H9 (cell line): Measurements from ENCODE around the gene CAMTA1. TPM values are rescaled to one million over a fixed set of nuclear protein-coding genes. Genes with fewer than 3 reads are reported as not detected.

Experiments
- DNase-seq: peaks from one replicate; pipeline ENCODE4 v3.0.0-alpha.2; 2017
- H2AFZ ChIP-seq: one replicate; pipeline ENCODE4 v1.6.1; 2013; ENCODE audit warnings: mild to moderate bottlenecking, low read length, control low read depth, moderate library complexity
- H2AK5ac ChIP-seq: 2 replicates; pipeline ENCODE4 v1.6.1; 2013; ENCODE audit warnings: low read length, control low read depth, mixed read lengths; ENCODE audit not compliant: insufficient read length
- H2BK120ac ChIP-seq: one replicate; pipeline ENCODE4 v1.6.1; 2013; ENCODE audit warnings: low read depth, mild to moderate bottlenecking, low read length, control low read depth, inconsistent platforms; ENCODE audit not compliant: poor library complexity, severe bottlenecking
- H2BK12ac ChIP-seq: 2 replicates; pipeline ENCODE4 v1.6.1; 2013; ENCODE audit warnings: low read length, control low read depth, mixed read lengths, low read depth; ENCODE audit not compliant: insufficient read length
- H2BK15ac ChIP-seq: 2 replicates; pipeline ENCODE4 v1.6.1; 2013; ENCODE audit warnings: low read depth, low read length, control low read depth
- H2BK20ac ChIP-seq: one replicate; pipeline ENCODE4 v1.6.1; 2013; ENCODE audit warnings: low read depth, mild to moderate bottlenecking, low read length, control low read depth, inconsistent platforms; ENCODE audit not compliant: poor library complexity, severe bottlenecking
- H2BK5ac ChIP-seq: 2 replicates; pipeline ENCODE4 v1.6.1; 2013; ENCODE audit warnings: low read length, control low read depth, mixed read lengths; ENCODE audit not compliant: insufficient read length
- H3K14ac ChIP-seq: 2 replicates; pipeline ENCODE4 v1.6.1; 2013; ENCODE audit warnings: low read length, control low read depth; ENCODE audit not compliant: insufficient read depth
- H3K18ac ChIP-seq: 2 replicates; pipeline ENCODE4 v1.6.1; 2013; ENCODE audit warnings: low read depth, mild to moderate bottlenecking, mixed read lengths, low read length, control low read depth; ENCODE audit not compliant: insufficient read length
- H3K23ac ChIP-seq: 2 replicates; pipeline ENCODE4 v1.6.1; 2013; ENCODE audit warnings: low read length, control low read depth, mixed read lengths, low read depth; ENCODE audit not compliant: insufficient read length
- H3K23me2 ChIP-seq: 2 replicates; pipeline ENCODE4 v1.6.1; 2013; ENCODE audit warnings: low read depth, mild to moderate bottlenecking, mixed read lengths, low read length, control low read depth; ENCODE audit not compliant: insufficient read length, poor library complexity, severe bottlenecking
- H3K27ac ChIP-seq: 2 replicates; pipeline ENCODE4 v1.5.1; 2013; ENCODE audit warnings: low read length, control low read depth, mixed read lengths, low read depth; ENCODE audit not compliant: insufficient read length
- H3K27me3 ChIP-seq: 2 replicates; pipeline ENCODE4 v1.6.1; 2013; ENCODE audit warnings: low read length, control low read depth, inconsistent platforms; ENCODE audit not compliant: insufficient read depth
- H3K4ac ChIP-seq: 2 replicates; pipeline ENCODE4 v1.6.1; 2013; ENCODE audit warnings: low read depth, mild to moderate bottlenecking, control low read depth, inconsistent platforms, low read length, moderate library complexity
- H3K4me1 ChIP-seq: 2 replicates; pipeline ENCODE4 v1.6.1; 2013; ENCODE audit warnings: low read length, control low read depth, inconsistent platforms; ENCODE audit not compliant: insufficient read depth
- H3K4me2 ChIP-seq: 2 replicates; pipeline ENCODE4 v1.6.1; 2013; ENCODE audit warnings: low read length, control low read depth, mixed read lengths; ENCODE audit not compliant: insufficient read length, insufficient read depth
- H3K56ac ChIP-seq: 2 replicates; pipeline ENCODE4 v1.6.1; 2013; ENCODE audit warnings: low read depth, mild to moderate bottlenecking, mixed read lengths, low read length, control low read depth; ENCODE audit not compliant: insufficient read length
- H3K79me1 ChIP-seq: 2 replicates; pipeline ENCODE4 v1.6.1; 2013; ENCODE audit warnings: low read depth, mild to moderate bottlenecking, moderate library complexity, low read length, control low read depth, inconsistent platforms; ENCODE audit not compliant: insufficient read depth, poor library complexity, severe bottlenecking
- H3K79me2 ChIP-seq: 2 replicates; pipeline ENCODE4 v1.6.1; 2013; ENCODE audit warnings: low read length, control low read depth, inconsistent platforms; ENCODE audit not compliant: insufficient read depth
- H3K9ac ChIP-seq: 2 replicates; pipeline ENCODE4 v1.6.1; 2013; ENCODE audit warnings: low read length, control low read depth, mixed read lengths; ENCODE audit not compliant: insufficient read length; ENCODE audit errors: extremely low read depth
- H3K9me3 ChIP-seq: one replicate; pipeline ENCODE4 v1.6.1; 2013; ENCODE audit warnings: low read depth, low read length, inconsistent platforms; ENCODE audit not compliant: control insufficient read depth
- H3T11ph ChIP-seq: one replicate; pipeline ENCODE4 v1.6.1; 2013; ENCODE audit warnings: mild to moderate bottlenecking, low read length, control low read depth, inconsistent platforms
- H4K20me1 ChIP-seq: one replicate; pipeline ENCODE4 v1.6.1; 2013; ENCODE audit not compliant: control insufficient read depth, insufficient read length, insufficient read depth
- H4K5ac ChIP-seq: 2 replicates; pipeline ENCODE4 v1.6.1; 2013; ENCODE audit warnings: low read depth, mild to moderate bottlenecking, mixed read lengths, low read length, control low read depth; ENCODE audit not compliant: insufficient read length
- H4K8ac ChIP-seq: replicated peaks from 2 replicates; pipeline ENCODE4 v1.6.1; 2013; ENCODE audit warnings: low read length, control low read depth, mixed read lengths, low read depth; ENCODE audit not compliant: insufficient read length
- H4K91ac ChIP-seq: 2 replicates; pipeline ENCODE4 v1.6.1; 2013; ENCODE audit warnings: low read depth, mild to moderate bottlenecking, moderate library complexity, mixed read lengths, low read length, control low read depth; ENCODE audit not compliant: insufficient read length
- H3K27ac Mint-ChIP-seq, 3 experiments: 2 replicates in 2 of 3; 3 replicates in 1 of 3; pipeline ENCODE4 v1.8.0; 2020 to 2021; ENCODE audit warnings: mixed read lengths in 3 of 3, mild to moderate bottlenecking in 1 of 3, moderate library complexity in 1 of 3
- H3K27me3 Mint-ChIP-seq: 2 replicates; pipeline ENCODE4 v1.8.0; 2021; ENCODE audit warnings: low read depth, mild to moderate bottlenecking, moderate library complexity, mixed read lengths
- H3K36me3 Mint-ChIP-seq, 3 experiments: 2 replicates in 2 of 3; 3 replicates in 1 of 3; pipeline ENCODE4 v1.8.0; 2020 to 2021; ENCODE audit warnings: low read depth in 3 of 3, mixed read lengths in 3 of 3; ENCODE audit not compliant: insufficient read depth in 1 of 3
- H3K4me1 Mint-ChIP-seq, 2 experiments: 2 replicates each; pipeline ENCODE4 v1.8.0; 2020; ENCODE audit warnings: mixed read lengths in 2 of 2
- H3K4me3 Mint-ChIP-seq, 2 experiments: 2 replicates in 1 of 2; 3 replicates in 1 of 2; pipeline ENCODE4 v1.8.0; 2020 to 2021; ENCODE audit warnings: mild to moderate bottlenecking in 2 of 2, mixed read lengths in 2 of 2, moderate library complexity in 1 of 2
- H3K9me3 Mint-ChIP-seq, 2 experiments: 2 replicates in 1 of 2; 3 replicates in 1 of 2; pipeline ENCODE4 v1.8.0; 2020; ENCODE audit warnings: mild to moderate bottlenecking in 2 of 2, mixed read lengths in 2 of 2, moderate library complexity in 1 of 2
- WGBS: extraction: QIAGEN DNeasy Blood & Tissue Kit; methylation state at CpG from one replicate; pipeline ENCODE4 v1.1.7; 2013; ENCODE audit warnings: missing lambda C conversion rate, low lambda C conversion rate, mixed read lengths; ENCODE audit not compliant: insufficient read length; ENCODE audit errors: extremely low coverage; 5-methylcytosine and 5-hydroxymethylcytosine counted together
- total RNA-seq: library from RNA; stranded (reverse); gene quantifications from 2 replicates; pipeline ENCODE4 v1.2.1, GENCODE V29; 2021
- TF ChIP-seq, protein P1 (sequence below): fragments of 200-600 bp; sonication (generic); conservative IDR thresholded peaks from 3 replicates; pipeline ENCODE4 v1.8.0; 2021; ENCODE audit warnings: antibody characterized with exemption, mild to moderate bottlenecking

CAMTA1 gene
- total RNA-seq, 1 experiment from 2014 or later: 115 TPM

DNA sequence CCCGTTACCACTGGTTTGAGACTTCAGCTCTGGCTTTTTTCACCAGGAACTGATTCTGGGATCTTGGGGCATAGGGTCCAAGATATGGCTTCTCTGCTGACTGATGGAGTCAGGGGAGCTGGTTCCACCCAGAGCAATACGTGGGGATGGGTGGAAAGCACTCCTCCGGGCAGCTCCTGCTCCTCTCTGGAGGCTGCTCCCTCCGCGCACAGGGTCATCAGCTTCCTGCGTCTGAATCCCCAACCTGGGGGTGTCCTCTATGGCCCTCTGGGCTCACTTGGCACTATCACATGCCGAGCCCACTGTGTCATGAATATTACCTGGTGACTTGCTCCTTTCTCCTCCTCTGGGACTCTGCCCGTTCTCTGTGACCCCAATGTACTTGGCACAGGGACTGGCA, 580.5 kb downstream of the CAMTA1 start:
- Mint-ChIP-seq H3K36me3 (no peaks in the 10 kb centered on the region), H3K27me3 (peaks cover 4% of the 10 kb centered on the region), H3K27ac (no peak overlapping the region; a peak in 1 of 7 replicates), H3K9me3 (no peaks in the 10 kb centered on the region), H3K4me3 (no peak overlapping the region), H3K4me1 (peaks cover 0 to 3% of the 10 kb centered on the region in 2 experiments; a peak in 2 of 4 replicates)
- Histone ChIP-seq H2AK5ac (no peak overlapping the region), H3T11ph (no peak overlapping the region), H2BK15ac (no peak overlapping the region), H3K9me3 (no peaks in the 10 kb centered on the region), H3K56ac (no peak overlapping the region), H2AFZ (no peak overlapping the region), H2BK120ac (no peak overlapping the region), H3K18ac (no peak overlapping the region), H2BK20ac (no peak overlapping the region), H3K79me1 (no peaks in the 10 kb centered on the region), H3K14ac (no peak overlapping the region), H4K20me1 (no peaks in the 10 kb centered on the region), H3K27ac (no peak overlapping the region), H3K9ac (no peak overlapping the region), H2BK12ac (no peak overlapping the region), H4K91ac (no peak overlapping the region), H3K23me2 (no peaks in the 10 kb centered on the region), H4K8ac (no peak overlapping the region), H4K5ac (no peak overlapping the region), H3K4me1 (no peaks in the 10 kb centered on the region), H3K4me2 (no peak overlapping the region), H2BK5ac (no peak overlapping the region), H3K23ac (no peak overlapping the region), H3K79me2 (no peaks in the 10 kb centered on the region), H3K27me3 (no peaks in the 10 kb centered on the region), H3K4ac (no peak overlapping the region)
- DNase-seq: no peak
- WGBS: no CpG with 5 or more reads among the region's 8 CpGs
- TF ChIP-seq, protein P1, sequence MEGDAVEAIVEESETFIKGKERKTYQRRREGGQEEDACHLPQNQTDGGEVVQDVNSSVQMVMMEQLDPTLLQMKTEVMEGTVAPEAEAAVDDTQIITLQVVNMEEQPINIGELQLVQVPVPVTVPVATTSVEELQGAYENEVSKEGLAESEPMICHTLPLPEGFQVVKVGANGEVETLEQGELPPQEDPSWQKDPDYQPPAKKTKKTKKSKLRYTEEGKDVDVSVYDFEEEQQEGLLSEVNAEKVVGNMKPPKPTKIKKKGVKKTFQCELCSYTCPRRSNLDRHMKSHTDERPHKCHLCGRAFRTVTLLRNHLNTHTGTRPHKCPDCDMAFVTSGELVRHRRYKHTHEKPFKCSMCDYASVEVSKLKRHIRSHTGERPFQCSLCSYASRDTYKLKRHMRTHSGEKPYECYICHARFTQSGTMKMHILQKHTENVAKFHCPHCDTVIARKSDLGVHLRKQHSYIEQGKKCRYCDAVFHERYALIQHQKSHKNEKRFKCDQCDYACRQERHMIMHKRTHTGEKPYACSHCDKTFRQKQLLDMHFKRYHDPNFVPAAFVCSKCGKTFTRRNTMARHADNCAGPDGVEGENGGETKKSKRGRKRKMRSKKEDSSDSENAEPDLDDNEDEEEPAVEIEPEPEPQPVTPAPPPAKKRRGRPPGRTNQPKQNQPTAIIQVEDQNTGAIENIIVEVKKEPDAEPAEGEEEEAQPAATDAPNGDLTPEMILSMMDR: no peak
